ENCODE measurements around the gene PDE6A. TPM values are rescaled to one million over a fixed set of nuclear protein-coding genes. Genes with fewer than 3 reads are reported as not detected.

PDE6A gene
- total and polyA plus RNA-seq, 2 of the 8 experiments (the other 6 are each of a cell fraction or from before 2014, with no cell fraction given) = not detected

- TF ChIP-seq CEBPB (IDR thresholded peaks at IDR 0.05; ENCODE audit: low read depth, low read length) = no peak
Measured at GRCh38 chr5:149903404-149903803, 41.2 kb downstream of the PDE6A start (continued).
